ENCODE results near the gene KNTC1.

Gene KNTC1

GRCh38 chr12:122596838-122597237 lies 69.8 kb downstream of the KNTC1 start:
- ATAC-seq: no peak
- no peak for TF ChIP-seq ZNF565 (CRISPR knock-in tag; conservative IDR thresholded peaks at IDR 0.05; ENCODE audit: low read depth)
- no peak for TF ChIP-seq PATZ1 (CRISPR knock-in tag; IDR thresholded peaks at IDR 0.05; ENCODE audit: borderline replicate concordance)
- no peak for TF ChIP-seq ZNF70 (CRISPR knock-in tag; IDR thresholded peaks at IDR 0.05)
- TF ChIP-seq POU6F1 (CRISPR knock-in tag; IDR thresholded peaks at IDR 0.05; ENCODE audit: borderline replicate concordance, low read depth): no peak
- no peak for TF ChIP-seq BACH2 (CRISPR knock-in tag; IDR thresholded peaks at IDR 0.05; ENCODE audit: borderline replicate concordance)
- TF ChIP-seq OSR1 (CRISPR knock-in tag; IDR thresholded peaks at IDR 0.05): no peak
- TF ChIP-seq CREB5 (CRISPR knock-in tag; IDR thresholded peaks at IDR 0.05; ENCODE audit: low read depth): no peak
- TF ChIP-seq GLIS3 (CRISPR knock-in tag; IDR thresholded peaks at IDR 0.05): no peak
- TF ChIP-seq TSHZ2 (CRISPR knock-in tag; IDR thresholded peaks at IDR 0.05): no peak
- TF ChIP-seq SNAI2 (CRISPR knock-in tag; IDR thresholded peaks at IDR 0.05): no peak
- TF ChIP-seq ARNTL (CRISPR knock-in tag; IDR thresholded peaks at IDR 0.05; ENCODE audit: borderline replicate concordance, low read depth): no peak
- no peak for TF ChIP-seq PPARA (CRISPR knock-in tag; IDR thresholded peaks at IDR 0.05; ENCODE audit: borderline replicate concordance)
- no peak for TF ChIP-seq CSDC2 (CRISPR knock-in tag; IDR thresholded peaks at IDR 0.05)
- no peak for TF ChIP-seq TCF4 (CRISPR knock-in tag; IDR thresholded peaks at IDR 0.05; ENCODE audit: borderline replicate concordance)
- no peak for TF ChIP-seq TOX (CRISPR knock-in tag; IDR thresholded peaks at IDR 0.05; ENCODE audit: borderline replicate concordance)
- no peak for TF ChIP-seq ZFP3 (CRISPR knock-in tag; IDR thresholded peaks at IDR 0.05)
- TF ChIP-seq ZFP30 (CRISPR knock-in tag; IDR thresholded peaks at IDR 0.05): no peak

GRCh38 chr12:122602456-122602855 lies 75.4 kb downstream of the KNTC1 start:
- ATAC-seq: no peak

More at GRCh38 chr12:122602456-122602855, 75.4 kb downstream of the KNTC1 start:
- TF ChIP-seq CREB5 (CRISPR knock-in tag; IDR thresholded peaks at IDR 0.05; ENCODE audit: low read depth) (no peak), BACH2 (CRISPR knock-in tag; IDR thresholded peaks at IDR 0.05; ENCODE audit: borderline replicate concordance) (no peak), ZNF8 (CRISPR knock-in tag; IDR thresholded peaks at IDR 0.05) (no peak), GLIS3 (CRISPR knock-in tag; IDR thresholded peaks at IDR 0.05) (no peak), ZC3H10 (CRISPR knock-in tag; IDR thresholded peaks at IDR 0.05) (no peak), ARNTL (CRISPR knock-in tag; IDR thresholded peaks at IDR 0.05; ENCODE audit: borderline replicate concordance, low read depth) (no peak), ZFP3 (CRISPR knock-in tag; IDR thresholded peaks at IDR 0.05) (no peak), POU6F1 (CRISPR knock-in tag; IDR thresholded peaks at IDR 0.05; ENCODE audit: borderline replicate concordance, low read depth) (no peak), PATZ1 (CRISPR knock-in tag; IDR thresholded peaks at IDR 0.05; ENCODE audit: borderline replicate concordance) (no peak), CSRNP3 (CRISPR knock-in tag; IDR thresholded peaks at IDR 0.05) (no peak), RARB (CRISPR knock-in tag; IDR thresholded peaks at IDR 0.05) (no peak), PPARA (CRISPR knock-in tag; IDR thresholded peaks at IDR 0.05; ENCODE audit: borderline replicate concordance) (no peak), TOX (CRISPR knock-in tag; IDR thresholded peaks at IDR 0.05; ENCODE audit: borderline replicate concordance) (no peak)

Data from SK-N-SH treated with all-trans-retinoic acid at 6 μM for 48 hours (cell line).